ENCODE data around the gene ANGEL2.

DNA sequence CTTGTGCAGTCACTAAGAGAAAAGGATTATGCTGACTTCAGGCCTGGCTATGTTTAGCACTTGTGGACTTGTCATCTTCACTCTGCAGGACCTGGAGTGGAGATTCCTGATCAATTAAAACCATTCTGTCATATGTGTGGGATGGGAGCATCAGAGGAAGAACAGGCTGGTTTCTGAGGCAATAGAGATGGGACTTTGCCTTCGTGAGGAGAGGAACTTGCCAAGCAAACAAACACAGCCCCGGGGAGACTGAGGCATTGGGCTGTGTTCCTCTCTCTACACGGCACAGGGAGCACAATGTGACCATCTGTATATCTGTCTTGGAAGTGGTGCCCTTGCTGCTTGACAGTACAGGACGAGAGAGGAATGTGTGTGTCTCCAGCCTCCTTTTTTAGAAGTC, 42.2 kb downstream of the ANGEL2 start:
- TF ChIP-seq, protein P1, sequence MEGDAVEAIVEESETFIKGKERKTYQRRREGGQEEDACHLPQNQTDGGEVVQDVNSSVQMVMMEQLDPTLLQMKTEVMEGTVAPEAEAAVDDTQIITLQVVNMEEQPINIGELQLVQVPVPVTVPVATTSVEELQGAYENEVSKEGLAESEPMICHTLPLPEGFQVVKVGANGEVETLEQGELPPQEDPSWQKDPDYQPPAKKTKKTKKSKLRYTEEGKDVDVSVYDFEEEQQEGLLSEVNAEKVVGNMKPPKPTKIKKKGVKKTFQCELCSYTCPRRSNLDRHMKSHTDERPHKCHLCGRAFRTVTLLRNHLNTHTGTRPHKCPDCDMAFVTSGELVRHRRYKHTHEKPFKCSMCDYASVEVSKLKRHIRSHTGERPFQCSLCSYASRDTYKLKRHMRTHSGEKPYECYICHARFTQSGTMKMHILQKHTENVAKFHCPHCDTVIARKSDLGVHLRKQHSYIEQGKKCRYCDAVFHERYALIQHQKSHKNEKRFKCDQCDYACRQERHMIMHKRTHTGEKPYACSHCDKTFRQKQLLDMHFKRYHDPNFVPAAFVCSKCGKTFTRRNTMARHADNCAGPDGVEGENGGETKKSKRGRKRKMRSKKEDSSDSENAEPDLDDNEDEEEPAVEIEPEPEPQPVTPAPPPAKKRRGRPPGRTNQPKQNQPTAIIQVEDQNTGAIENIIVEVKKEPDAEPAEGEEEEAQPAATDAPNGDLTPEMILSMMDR (IDR thresholded peaks at IDR 0.05) = no peak
- TF ChIP-seq POLR2A (IDR thresholded peaks at IDR 0.05) = no peak

All from adrenal gland (tissue), 5 donors.